ENCODE results near the gene ADGRB3. TPM values are rescaled to one million over a fixed set of nuclear protein-coding genes. Genes with fewer than 3 reads are reported as not detected.
A peak's percentile ranks its signal among the peaks of the same experiment; 100 is the strongest.

The ADGRB3 gene
- total and polyA plus RNA-seq, 8 donors: 0.04 to 0.34 (median 0.21) TPM

- no peak overlapping the region for H3K4me3 ChIP-seq
- intact Hi-C loops (cut with DNase I): no loop called here
- H3K27me3 ChIP-seq: peaks cover 0 to 4% (median 0%) of the 10 kb centered on the region in 4 donors
- TF ChIP-seq CTCF (IDR thresholded peaks at IDR 0.05): no peak
- no peaks in the 10 kb centered on the region for H3K4me1 ChIP-seq
- ATAC-seq (no peak), FAIRE-seq (peak; percentile 39), DNase-seq (no peak)
- H3K9me3 ChIP-seq: no peaks in the 10 kb centered on the region
- no peaks in the 10 kb centered on the region for H3K36me3 ChIP-seq
- no peak overlapping the region for H3K27ac ChIP-seq
Observed at GRCh38 chr6:68704485-68704884, 69.4 kb downstream of the ADGRB3 start.

- intact Hi-C loops (cut with DNase I): no loop called here
Observed at GRCh38 chr6:68709091-68709490, 74.0 kb downstream of the ADGRB3 start.

GRCh38 chr6:68709882-68710281 lies 74.8 kb downstream of the ADGRB3 start:
- no peak for FAIRE-seq
- no peak for TF ChIP-seq CTCF (IDR thresholded peaks at IDR 0.05)
- no peaks in the 10 kb centered on the region for H3K9me3 ChIP-seq
- H3K27ac ChIP-seq: no peak overlapping the region
- no peak for DNase-seq
- H3K4me1 ChIP-seq: no peaks in the 10 kb centered on the region
- H3K4me3 ChIP-seq: no peak overlapping the region
- peaks cover 0 to 4% (median 0%) of the 10 kb centered on the region in 4 donors for H3K27me3 ChIP-seq
- intact Hi-C loops (cut with DNase I): no loop called here
- H3K36me3 ChIP-seq: no peaks in the 10 kb centered on the region
- no peak for ATAC-seq

More at GRCh38 chr6:68709091-68709490, 74.0 kb downstream of the ADGRB3 start:
- Histone ChIP-seq H3K9me3 (no peaks in the 10 kb centered on the region), H3K27ac (no peak overlapping the region), H3K36me3 (no peaks in the 10 kb centered on the region), H3K4me3 (no peak overlapping the region), H3K27me3 (no peaks in the 10 kb centered on the region), H3K4me1 (no peaks in the 10 kb centered on the region)
- FAIRE-seq: no peak
- no peak for DNase-seq
- 78 to 83% methylated on average over 2 of the region's 2 CpGs for WGBS, 2 donors
- no peak for TF ChIP-seq CTCF (IDR thresholded peaks at IDR 0.05)
- ATAC-seq: no peak

- 57 to 60% methylated on average over 3 of the region's 3 CpGs for WGBS, 2 donors
- no peaks in the 10 kb centered on the region for H3K36me3 ChIP-seq
- peaks cover 0 to 4% (median 0%) of the 10 kb centered on the region in 4 donors for H3K27me3 ChIP-seq
- no peaks in the 10 kb centered on the region for H3K9me3 ChIP-seq
- intact Hi-C loops (cut with DNase I): no loop called here
- DNase-seq (no peak), ATAC-seq (no peak), FAIRE-seq (no peak)
- TF ChIP-seq CTCF (IDR thresholded peaks at IDR 0.05): no peak
- no peak overlapping the region for H3K4me3 ChIP-seq
- H3K27ac ChIP-seq: no peak overlapping the region
- no peaks in the 10 kb centered on the region for H3K4me1 ChIP-seq
Observed at GRCh38 chr6:68710496-68710895, 75.4 kb downstream of the ADGRB3 start.

- Histone ChIP-seq H3K27ac (no peak overlapping the region), H3K36me3 (no peaks in the 10 kb centered on the region), H3K9me3 (no peaks in the 10 kb centered on the region), H3K27me3 (peaks cover 0 to 4% (median 0%) of the 10 kb centered on the region in 4 donors), H3K4me1 (no peaks in the 10 kb centered on the region), H3K4me3 (no peak overlapping the region)
- 47 to 68% methylated on average over 3 of the region's 3 CpGs for WGBS, 2 donors
- no peak for TF ChIP-seq CTCF (IDR thresholded peaks at IDR 0.05)
- intact Hi-C loops (cut with DNase I): no loop called here
- no peak for DNase-seq
- no peak for FAIRE-seq
- no peak for ATAC-seq
Observed at GRCh38 chr6:68710916-68711315, 75.8 kb downstream of the ADGRB3 start.

Measured in pancreas (tissue), 10 donors.